GM12801 (cell line): Measurements from ENCODE around the gene TSPAN10.

ENCODE experiments used
- TF ChIP-seq, protein P1 (sequence below): IDR thresholded peaks from one replicate; pipeline ENCODE4 v1.5.1; 2011; ENCODE audit warnings: control low read depth; ENCODE audit not compliant: insufficient read length; ENCODE audit errors: extremely low read depth

The TSPAN10 gene

DNA sequence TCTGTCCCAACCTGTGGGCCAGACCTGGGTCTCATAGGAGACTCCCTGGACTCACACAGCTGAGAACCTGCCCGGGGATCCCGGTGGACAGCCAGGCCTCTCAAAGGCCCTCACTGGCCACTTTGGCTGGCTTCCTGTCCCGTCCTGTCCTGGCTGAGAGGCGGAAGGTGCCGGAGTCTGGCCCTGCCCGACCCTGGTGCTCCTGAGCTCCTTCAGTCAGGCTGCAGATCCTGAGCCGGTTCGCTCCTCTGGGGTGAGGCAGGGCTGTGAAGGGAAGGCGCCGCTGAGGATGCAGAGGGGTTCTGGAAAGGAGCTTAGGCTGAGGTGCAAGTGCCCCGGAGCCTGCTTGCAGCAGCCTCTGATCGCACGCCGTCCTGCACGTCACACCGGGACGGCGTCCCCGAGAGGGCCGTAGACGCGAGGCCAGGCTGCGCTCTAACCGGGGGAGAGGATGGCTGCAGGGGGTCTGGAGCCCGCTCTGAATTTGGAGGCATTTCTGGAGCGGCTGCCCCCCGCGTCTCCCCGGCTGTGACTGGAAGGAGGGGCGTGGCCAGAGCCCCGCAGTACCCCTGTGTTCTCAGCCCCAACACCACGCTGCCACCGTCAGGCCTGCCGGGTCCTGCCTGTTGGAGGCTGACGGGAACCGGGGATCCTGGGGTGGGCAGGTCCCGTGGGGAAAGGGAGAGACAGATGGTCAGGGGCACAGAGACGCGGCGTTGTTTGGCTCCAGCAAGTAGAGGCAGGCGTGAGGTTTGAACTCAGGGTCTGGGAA is 51.0 kb downstream of the TSPAN10 start:
- TF ChIP-seq, protein P1, sequence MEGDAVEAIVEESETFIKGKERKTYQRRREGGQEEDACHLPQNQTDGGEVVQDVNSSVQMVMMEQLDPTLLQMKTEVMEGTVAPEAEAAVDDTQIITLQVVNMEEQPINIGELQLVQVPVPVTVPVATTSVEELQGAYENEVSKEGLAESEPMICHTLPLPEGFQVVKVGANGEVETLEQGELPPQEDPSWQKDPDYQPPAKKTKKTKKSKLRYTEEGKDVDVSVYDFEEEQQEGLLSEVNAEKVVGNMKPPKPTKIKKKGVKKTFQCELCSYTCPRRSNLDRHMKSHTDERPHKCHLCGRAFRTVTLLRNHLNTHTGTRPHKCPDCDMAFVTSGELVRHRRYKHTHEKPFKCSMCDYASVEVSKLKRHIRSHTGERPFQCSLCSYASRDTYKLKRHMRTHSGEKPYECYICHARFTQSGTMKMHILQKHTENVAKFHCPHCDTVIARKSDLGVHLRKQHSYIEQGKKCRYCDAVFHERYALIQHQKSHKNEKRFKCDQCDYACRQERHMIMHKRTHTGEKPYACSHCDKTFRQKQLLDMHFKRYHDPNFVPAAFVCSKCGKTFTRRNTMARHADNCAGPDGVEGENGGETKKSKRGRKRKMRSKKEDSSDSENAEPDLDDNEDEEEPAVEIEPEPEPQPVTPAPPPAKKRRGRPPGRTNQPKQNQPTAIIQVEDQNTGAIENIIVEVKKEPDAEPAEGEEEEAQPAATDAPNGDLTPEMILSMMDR, result no peak

DNA sequence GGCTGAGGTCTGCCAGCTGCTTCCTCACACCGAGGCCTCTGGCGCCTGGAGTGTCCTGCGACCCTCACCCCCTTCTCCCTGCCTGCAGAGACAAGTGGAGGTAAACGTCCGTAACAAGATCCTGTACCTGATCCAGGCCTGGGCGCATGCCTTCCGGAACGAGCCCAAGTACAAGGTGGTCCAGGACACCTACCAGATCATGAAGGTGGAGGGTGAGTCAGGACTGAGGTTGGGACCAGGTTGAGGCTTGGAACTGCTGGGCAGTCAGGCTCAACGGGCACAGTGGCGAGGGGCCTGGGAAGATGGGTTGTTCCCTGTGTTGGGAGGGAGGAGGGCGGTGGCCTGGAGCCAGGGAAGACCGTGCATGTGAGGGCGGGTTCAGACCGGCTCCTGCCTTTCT is 51.6 kb downstream of the TSPAN10 start:
- TF ChIP-seq, protein P1, result no peak

DNA sequence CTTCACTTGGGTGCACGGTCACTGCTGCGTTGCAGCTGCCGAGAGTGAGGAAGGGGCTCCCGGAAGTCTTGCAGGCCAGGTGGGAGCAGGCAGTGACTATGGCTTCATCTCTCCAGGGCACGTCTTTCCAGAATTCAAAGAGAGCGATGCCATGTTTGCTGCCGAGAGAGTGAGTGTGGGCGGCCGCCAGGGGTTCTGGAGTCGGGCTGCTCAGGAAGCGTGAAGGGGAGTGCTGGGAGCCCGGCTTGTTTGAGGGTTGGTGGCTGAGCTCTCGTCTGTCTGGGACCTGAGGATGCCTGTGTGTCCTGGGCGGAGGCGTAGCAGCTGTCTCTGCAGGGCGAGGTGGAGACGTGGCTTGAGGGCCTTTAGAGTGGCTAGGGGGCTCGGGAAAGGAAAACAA is 53.1 kb downstream of the TSPAN10 start:
- TF ChIP-seq, protein P1, result no peak

DNA sequence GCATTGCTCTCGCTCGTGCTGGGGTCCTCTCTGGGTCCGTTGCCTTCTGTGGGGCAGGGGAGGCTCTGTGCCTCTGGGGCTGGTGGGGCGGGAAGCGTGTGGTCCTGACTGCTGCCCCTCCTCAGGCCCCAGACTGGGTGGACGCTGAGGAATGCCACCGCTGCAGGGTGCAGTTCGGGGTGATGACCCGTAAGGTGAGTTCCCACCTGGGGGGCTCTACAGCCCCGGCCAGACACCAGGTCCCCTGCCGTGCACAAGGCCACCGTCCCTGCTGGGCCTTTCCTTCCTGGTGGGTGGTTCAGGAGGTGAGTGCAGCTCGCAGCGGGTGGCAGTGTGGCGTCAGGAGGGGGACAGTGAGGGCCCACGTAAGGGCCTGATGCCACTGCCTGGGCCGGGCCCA is 53.6 kb downstream of the TSPAN10 start:
- TF ChIP-seq, protein P1, result no peak

DNA sequence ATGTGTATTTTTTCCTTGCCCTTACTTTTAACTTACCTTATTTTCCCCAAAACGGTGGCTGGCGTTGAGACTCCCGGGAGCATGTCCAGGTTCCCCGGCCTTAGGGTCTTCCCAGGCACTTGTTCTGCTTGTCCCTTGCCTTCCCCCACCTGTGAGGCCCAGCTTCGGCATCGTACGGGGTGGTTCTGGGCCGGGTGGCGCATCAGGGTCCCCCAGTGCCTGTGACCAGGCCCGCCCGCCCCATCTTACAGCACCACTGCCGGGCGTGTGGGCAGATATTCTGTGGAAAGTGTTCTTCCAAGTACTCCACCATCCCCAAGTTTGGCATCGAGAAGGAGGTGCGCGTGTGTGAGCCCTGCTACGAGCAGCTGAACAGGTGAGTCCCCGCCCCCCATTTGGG is 54.2 kb downstream of the TSPAN10 start:
- TF ChIP-seq, protein P1, result no peak

DNA sequence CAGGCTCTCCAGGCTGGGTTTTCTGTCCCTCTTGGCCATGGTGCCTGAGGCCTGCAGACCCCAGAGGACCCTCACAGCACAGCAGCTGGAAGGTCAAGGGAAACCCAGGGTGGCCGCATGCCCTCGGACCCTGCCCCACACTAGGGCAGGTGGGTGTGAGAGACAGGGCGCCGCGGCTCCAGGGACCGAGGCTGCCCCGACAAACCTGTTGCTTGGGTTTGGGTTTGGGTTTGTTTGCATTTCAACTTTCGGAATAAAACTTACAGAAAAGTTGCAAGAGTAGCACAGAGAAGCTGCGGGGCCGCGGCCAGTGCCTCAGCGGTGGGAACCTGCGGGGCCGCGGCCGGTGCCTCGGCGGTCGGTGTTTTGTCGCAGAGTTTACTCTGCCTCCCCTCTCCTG is 54.6 kb downstream of the TSPAN10 start:
- TF ChIP-seq, protein P1, result no peak

DNA sequence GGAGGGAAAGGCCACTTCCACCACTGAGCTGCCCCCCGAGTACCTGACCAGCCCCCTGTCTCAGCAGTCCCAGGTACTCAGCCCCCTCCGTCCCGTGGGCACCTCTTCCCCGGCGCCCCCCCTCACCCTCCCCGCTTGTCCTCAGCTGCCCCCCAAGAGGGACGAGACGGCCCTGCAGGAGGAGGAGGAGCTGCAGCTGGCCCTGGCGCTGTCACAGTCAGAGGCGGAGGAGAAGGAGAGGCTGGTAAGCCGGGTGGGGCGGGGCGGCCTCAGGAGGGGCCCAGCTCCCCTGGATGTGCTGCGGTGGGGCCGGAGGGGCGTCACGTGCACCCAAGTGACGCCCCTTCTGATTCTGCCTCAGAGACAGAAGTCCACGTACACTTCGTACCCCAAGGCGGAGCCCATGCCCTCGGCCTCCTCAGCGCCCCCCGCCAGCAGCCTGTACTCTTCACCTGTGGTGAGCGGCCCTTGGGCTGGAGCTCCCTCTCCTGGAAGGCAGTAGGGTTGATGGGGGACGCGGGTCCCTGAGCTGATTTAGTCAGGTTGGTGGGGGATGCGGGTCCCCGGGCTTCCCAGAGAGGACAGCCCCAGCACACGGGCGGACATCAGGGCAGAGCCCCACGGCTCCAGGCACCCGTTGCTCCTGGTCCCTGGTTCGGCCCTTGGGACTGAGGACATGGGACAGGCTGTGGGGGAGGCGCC is 56.7 kb downstream of the TSPAN10 start:
- TF ChIP-seq, protein P1, result no peak
